Measurements from ENCODE around the gene TGM2.

The TGM2 gene

GRCh38 chr20:38085026-38085425 lies 80.0 kb downstream of the TGM2 start:
- no peak for DNase-seq

DNA sequence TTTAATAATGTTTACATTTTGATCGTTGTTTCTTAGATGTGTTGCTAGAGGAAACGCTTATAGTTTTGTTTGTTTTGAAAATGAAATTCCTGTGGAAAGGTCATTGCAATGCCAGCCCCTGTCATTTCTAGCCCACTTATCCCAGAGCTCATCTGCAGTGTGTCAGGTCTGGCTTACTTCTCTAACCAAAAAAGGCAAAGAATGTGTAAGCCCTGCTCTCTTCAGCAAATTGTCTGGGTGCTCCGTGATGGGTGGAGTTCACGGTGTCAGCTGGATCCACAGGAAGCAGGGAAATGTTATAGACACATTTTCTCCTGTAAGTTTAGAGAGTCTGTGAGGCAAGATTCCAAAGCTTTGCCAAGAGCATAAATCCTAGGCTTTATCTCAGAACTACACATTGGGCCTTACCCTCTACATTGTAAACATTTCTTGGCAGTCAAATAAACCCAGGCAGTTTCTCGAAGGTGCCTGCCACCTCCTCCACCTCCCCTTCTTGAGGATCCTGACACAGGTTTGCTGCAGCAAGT lies 80.6 kb downstream of the TGM2 start:
- DNase-seq, result no peak

DNA sequence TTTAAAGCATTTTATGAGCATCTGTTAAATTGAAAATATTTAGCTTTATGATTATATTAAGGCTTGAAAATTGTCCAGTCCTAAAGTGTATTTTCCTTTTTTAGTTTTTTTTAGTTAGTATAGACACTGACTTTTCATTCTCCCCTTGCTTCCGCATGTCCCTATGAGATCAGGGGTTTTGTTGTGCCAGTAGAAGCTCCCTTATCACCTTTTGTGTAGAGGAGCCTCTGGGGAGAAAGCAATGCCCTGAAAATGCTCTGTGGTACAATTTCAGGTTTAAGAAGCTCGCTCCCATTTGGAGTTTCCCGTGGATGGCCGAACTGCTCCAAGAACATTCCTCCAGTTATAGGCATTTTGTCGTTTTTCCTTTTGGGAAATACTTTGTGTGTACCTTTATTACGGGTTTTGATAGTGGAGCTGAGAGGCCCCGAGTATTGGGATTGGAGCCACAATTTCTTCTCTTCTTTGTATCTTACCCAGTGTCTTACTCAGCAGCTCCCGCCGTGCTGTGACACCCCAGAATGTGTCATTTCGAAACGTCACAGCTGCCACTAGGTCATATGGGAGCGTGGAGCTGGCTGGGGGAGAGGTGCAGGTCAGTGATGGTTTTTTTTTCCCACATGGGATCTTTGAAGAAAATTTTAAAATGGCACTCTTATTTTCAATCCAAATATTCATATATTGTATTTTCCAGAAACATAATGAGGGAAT lies 81.6 kb downstream of the TGM2 start:
- DNase-seq, result no peak

GRCh38 chr20:38082894-38083293 lies 82.2 kb downstream of the TGM2 start:
- no peak for DNase-seq

DNA sequence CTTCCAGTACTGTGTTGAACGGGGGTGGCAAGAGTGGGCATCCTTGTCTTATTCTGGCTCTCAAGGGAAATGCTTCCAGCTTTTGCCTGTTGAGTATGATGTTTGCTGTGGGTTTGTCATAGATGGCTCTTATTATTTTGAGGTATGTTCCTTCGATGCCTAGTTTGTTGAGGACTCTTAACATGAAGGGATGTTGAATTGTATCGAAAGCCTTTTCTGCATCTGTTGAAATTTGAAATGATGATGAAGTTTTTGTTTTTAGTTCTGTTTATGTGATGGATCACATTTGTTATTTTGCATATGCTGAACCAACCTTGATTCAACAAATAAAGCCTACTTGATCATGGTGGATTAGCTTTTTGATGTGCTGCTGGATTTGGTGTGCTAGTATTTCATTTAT lies 83.5 kb downstream of the TGM2 start:
- no peak for DNase-seq

- no peak for DNase-seq
Observed at GRCh38 chr20:38079353-38079752, 85.7 kb downstream of the TGM2 start.

DNA sequence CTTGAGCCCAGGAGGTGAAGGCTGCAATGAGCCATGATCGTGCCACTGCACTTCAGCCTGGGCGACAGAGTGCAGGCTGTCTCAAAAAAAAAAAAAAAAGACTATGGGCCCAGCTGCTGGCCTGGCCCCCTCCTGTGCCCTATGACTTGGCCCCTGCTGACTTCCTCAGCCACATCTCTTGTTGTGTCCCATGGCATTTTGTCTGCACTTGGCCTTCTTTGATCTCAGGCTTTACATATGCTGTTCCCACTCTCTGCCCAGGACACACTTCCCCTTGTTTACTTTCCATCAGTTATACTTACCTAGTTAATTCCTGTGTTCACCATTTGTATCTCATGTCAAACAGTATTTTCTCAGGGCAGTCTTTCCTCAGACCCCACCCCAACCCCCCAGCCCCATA lies 87.0 kb downstream of the TGM2 start:
- no peak for DNase-seq

Measured in DMS79 (cell line).